ENCODE results near the gene SH2D3C. TPM values are rescaled to one million over a fixed set of nuclear protein-coding genes. Genes with fewer than 3 reads are reported as not detected.

Gene SH2D3C
- total RNA-seq, 1 donor from 2014 or later: 137 TPM

- no peaks in the 10 kb centered on the region for H3K9me3 Mint-ChIP-seq (ENCODE audit: unreplicated experiment)
- peaks cover 6% of the 10 kb centered on the region for H3K27me3 Mint-ChIP-seq (ENCODE audit: unreplicated experiment)
- no peak overlapping the region for H3K4me3 Mint-ChIP-seq (ENCODE audit: unreplicated experiment)
- no peak for TF ChIP-seq CTCF (IDR thresholded peaks at IDR 0.05; ENCODE audit: unreplicated experiment)
- peaks cover 16% of the 10 kb centered on the region for H3K4me1 Mint-ChIP-seq (ENCODE audit: unreplicated experiment)
- no peak for DNase-seq (ENCODE audit: low spot score)
- H3K36me3 Mint-ChIP-seq (ENCODE audit: low read depth, unreplicated experiment): no peaks in the 10 kb centered on the region
- H3K27ac Mint-ChIP-seq (ENCODE audit: unreplicated experiment): no peak overlapping the region
Observed at GRCh38 chr9:127724012-127724411, 54.5 kb downstream of the SH2D3C start.

- DNase-seq (ENCODE audit: low spot score): no peak
- H3K9me3 Mint-ChIP-seq (ENCODE audit: unreplicated experiment): no peaks in the 10 kb centered on the region
- H3K4me1 Mint-ChIP-seq (ENCODE audit: unreplicated experiment): peaks cover 16% of the 10 kb centered on the region
- no peaks in the 10 kb centered on the region for H3K36me3 Mint-ChIP-seq (ENCODE audit: low read depth, unreplicated experiment)
- no peak overlapping the region for H3K27ac Mint-ChIP-seq (ENCODE audit: unreplicated experiment)
- H3K4me3 Mint-ChIP-seq (ENCODE audit: unreplicated experiment): no peak overlapping the region
- TF ChIP-seq CTCF (IDR thresholded peaks at IDR 0.05; ENCODE audit: unreplicated experiment): no peak
- peaks cover 6% of the 10 kb centered on the region for H3K27me3 Mint-ChIP-seq (ENCODE audit: unreplicated experiment)
Observed at GRCh38 chr9:127723444-127723843, 55.0 kb downstream of the SH2D3C start.

- H3K36me3 Mint-ChIP-seq (ENCODE audit: low read depth, unreplicated experiment): no peaks in the 10 kb centered on the region
- peaks cover 6% of the 10 kb centered on the region for H3K27me3 Mint-ChIP-seq (ENCODE audit: unreplicated experiment)
- no peak overlapping the region for H3K4me3 Mint-ChIP-seq (ENCODE audit: unreplicated experiment)
- H3K27ac Mint-ChIP-seq (ENCODE audit: unreplicated experiment): no peak overlapping the region
- no peak for DNase-seq (ENCODE audit: low spot score)
- no peak for TF ChIP-seq CTCF (IDR thresholded peaks at IDR 0.05; ENCODE audit: unreplicated experiment)
- peaks cover 16% of the 10 kb centered on the region for H3K4me1 Mint-ChIP-seq (ENCODE audit: unreplicated experiment)
- no peaks in the 10 kb centered on the region for H3K9me3 Mint-ChIP-seq (ENCODE audit: unreplicated experiment)
Observed at GRCh38 chr9:127723013-127723412, 55.5 kb downstream of the SH2D3C start.

GRCh38 chr9:127722055-127722745 is 56.3 kb downstream of the SH2D3C start:
- peaks cover 9% of the 10 kb centered on the region for H3K27me3 Mint-ChIP-seq (ENCODE audit: unreplicated experiment)
- no peak for DNase-seq (ENCODE audit: low spot score)
- no peak for TF ChIP-seq CTCF (IDR thresholded peaks at IDR 0.05; ENCODE audit: unreplicated experiment)
- H3K4me1 Mint-ChIP-seq (ENCODE audit: unreplicated experiment): peaks cover 16% of the 10 kb centered on the region
- H3K27ac Mint-ChIP-seq (ENCODE audit: unreplicated experiment): no peak overlapping the region
- H3K4me3 Mint-ChIP-seq (ENCODE audit: unreplicated experiment): no peak overlapping the region
- no peaks in the 10 kb centered on the region for H3K36me3 Mint-ChIP-seq (ENCODE audit: low read depth, unreplicated experiment)
- H3K9me3 Mint-ChIP-seq (ENCODE audit: unreplicated experiment): no peaks in the 10 kb centered on the region

- no peak for TF ChIP-seq CTCF (IDR thresholded peaks at IDR 0.05; ENCODE audit: unreplicated experiment)
- H3K9me3 Mint-ChIP-seq (ENCODE audit: unreplicated experiment): no peaks in the 10 kb centered on the region
- peaks cover 16% of the 10 kb centered on the region for H3K4me1 Mint-ChIP-seq (ENCODE audit: unreplicated experiment)
- no peak overlapping the region for H3K27ac Mint-ChIP-seq (ENCODE audit: unreplicated experiment)
- H3K4me3 Mint-ChIP-seq (ENCODE audit: unreplicated experiment): no peak overlapping the region
- peaks cover 9% of the 10 kb centered on the region for H3K27me3 Mint-ChIP-seq (ENCODE audit: unreplicated experiment)
- no peak for DNase-seq (ENCODE audit: low spot score)
- no peaks in the 10 kb centered on the region for H3K36me3 Mint-ChIP-seq (ENCODE audit: low read depth, unreplicated experiment)
Observed at GRCh38 chr9:127721391-127721821, 57.1 kb downstream of the SH2D3C start.
